Brain microvascular endothelial cell (primary cell): ENCODE measurements around the gene SMLR1.

Experiments
- DNase-seq: peaks from one replicate; pipeline ENCODE4 v3.0.0-alpha.2; 2020
- H3K27ac ChIP-seq: fragments of 250-450 bp; sonication (Bioruptor Pico); 2 replicates; pipeline ENCODE4 v1.5.1; 2020; ENCODE audit warnings: mild to moderate bottlenecking, moderate library complexity
- H3K27me3 ChIP-seq: fragments of 250-450 bp; sonication (Bioruptor Pico); replicated peaks from 2 replicates; pipeline ENCODE4 v1.5.1; 2020; ENCODE audit warnings: mild to moderate bottlenecking
- H3K36me3 ChIP-seq: fragments of 250-450 bp; sonication (Bioruptor Pico); replicated peaks from 2 replicates; pipeline ENCODE4 v1.5.1; 2020; ENCODE audit warnings: mild to moderate bottlenecking
- H3K4me3 ChIP-seq: 2 replicates; pipeline ENCODE4 v1.5.1; 2011; ENCODE audit warnings: low read depth, mild to moderate bottlenecking, control low read depth, low read length, moderate library complexity
- CTCF ChIP-seq: IDR thresholded peaks from 2 replicates; pipeline ENCODE4 v1.5.1; 2011; ENCODE audit warnings: low read depth, mild to moderate bottlenecking, moderate library complexity, low read length, control low read depth, inconsistent platforms; ENCODE audit errors: missing control alignments
- in situ Hi-C: cut with HindIII; loops from 2 replicates; pipeline ENCODE4 v1.10.0; 2017; ENCODE audit warnings: low sequenced_read_pairs, low pct_ligation_motif_present

SMLR1 gene

GRCh38 chr6:130815200-130816071 is 11.8 kb upstream of the SMLR1 start:
- in situ Hi-C loops = no loop called here
- H3K4me3 ChIP-seq = no peak overlapping the region
- no peaks in the 10 kb centered on the region for H3K27me3 ChIP-seq
- H3K36me3 ChIP-seq = no peaks in the 10 kb centered on the region
- DNase-seq = no peak
- H3K27ac ChIP-seq = no peak overlapping the region
- TF ChIP-seq CTCF = no peak

- no peak for TF ChIP-seq CTCF
- no peaks in the 10 kb centered on the region for H3K36me3 ChIP-seq
Observed at GRCh38 chr6:130822736-130823135, 4.5 kb upstream of the SMLR1 start.

GRCh38 chr6:130824978-130825694 is 2.1 kb upstream of the SMLR1 start:
- in situ Hi-C loops = no loop called here
- DNase-seq = no peak
- no peak for TF ChIP-seq CTCF
- Histone ChIP-seq H3K36me3 (no peaks in the 10 kb centered on the region), H3K4me3 (no peak overlapping the region), H3K27me3 (no peaks in the 10 kb centered on the region), H3K27ac (no peak overlapping the region)

More at GRCh38 chr6:130822736-130823135, 4.5 kb upstream of the SMLR1 start:
- in situ Hi-C loops = no loop called here
- DNase-seq = no peak
- Histone ChIP-seq H3K4me3 (no peak overlapping the region), H3K27me3 (no peaks in the 10 kb centered on the region), H3K27ac (no peak overlapping the region)

- Histone ChIP-seq H3K36me3 (no peaks in the 10 kb centered on the region), H3K4me3 (no peak overlapping the region), H3K27ac (no peak overlapping the region), H3K27me3 (no peaks in the 10 kb centered on the region)
- TF ChIP-seq CTCF = no peak
- no peak for DNase-seq
- in situ Hi-C loops = no loop called here
Observed at GRCh38 chr6:130825772-130826441, 1.3 kb upstream of the SMLR1 start.

DNA sequence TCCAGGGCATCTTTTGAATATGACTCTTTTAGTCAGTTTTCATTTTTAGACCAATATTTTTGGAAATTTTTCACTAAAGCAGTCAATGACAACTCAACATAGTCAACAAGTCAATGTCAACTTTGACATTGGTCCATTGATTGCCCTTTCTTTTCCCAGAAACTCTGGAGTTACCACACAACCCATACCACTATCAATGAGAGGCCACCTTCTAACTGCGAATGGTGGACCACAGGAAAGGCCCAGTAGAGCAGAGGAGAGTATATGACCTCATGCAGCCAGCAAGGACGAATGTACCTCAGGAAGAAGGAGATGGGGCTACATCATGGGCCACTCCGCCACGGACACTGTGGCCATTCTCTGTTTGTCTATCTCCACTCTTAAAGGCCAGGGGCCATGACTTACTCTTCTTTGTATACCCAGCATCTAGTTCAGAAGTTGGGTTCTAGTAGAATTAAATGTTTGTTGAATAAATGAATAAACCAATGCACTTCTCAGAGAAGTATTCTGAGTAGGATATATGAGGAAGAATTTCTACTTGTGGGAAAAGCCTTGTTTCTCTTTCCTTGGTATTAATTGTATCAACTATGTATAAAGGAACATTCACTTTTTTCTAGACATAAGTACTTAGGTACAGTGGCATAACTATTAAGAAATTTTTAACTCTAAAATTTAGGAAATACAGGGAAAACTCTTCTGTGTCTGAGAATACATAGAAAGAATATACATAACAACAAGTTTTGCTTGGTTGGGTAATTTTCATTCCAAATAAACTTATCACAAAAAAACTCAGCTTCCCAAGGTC is 562 bp upstream of the SMLR1 start:
- no peaks in the 10 kb centered on the region for H3K36me3 ChIP-seq
- in situ Hi-C loops = no loop called here
- H3K4me3 ChIP-seq = no peak overlapping the region
- H3K27me3 ChIP-seq = no peaks in the 10 kb centered on the region
- no peak overlapping the region for H3K27ac ChIP-seq
- no peak for TF ChIP-seq CTCF
- DNase-seq = no peak
